HG03575 (cell line): Measurements from ENCODE around the gene APOL3.
"Not testable (repeated sequence)": the region's sequence is repeated elsewhere in the genome, so short reads cannot be mapped to it uniquely, and the experiment has no call there.

Experiments used
- ATAC-seq: cut with Tn5 transposase; IDR thresholded peaks from one replicate; pipeline ENCODE4 v1.9.1; 2021; ENCODE audit not compliant: unreplicated experiment, insufficient number of reproducible peaks, low FRiP score; ENCODE audit errors: extremely low read depth

The APOL3 gene

DNA sequence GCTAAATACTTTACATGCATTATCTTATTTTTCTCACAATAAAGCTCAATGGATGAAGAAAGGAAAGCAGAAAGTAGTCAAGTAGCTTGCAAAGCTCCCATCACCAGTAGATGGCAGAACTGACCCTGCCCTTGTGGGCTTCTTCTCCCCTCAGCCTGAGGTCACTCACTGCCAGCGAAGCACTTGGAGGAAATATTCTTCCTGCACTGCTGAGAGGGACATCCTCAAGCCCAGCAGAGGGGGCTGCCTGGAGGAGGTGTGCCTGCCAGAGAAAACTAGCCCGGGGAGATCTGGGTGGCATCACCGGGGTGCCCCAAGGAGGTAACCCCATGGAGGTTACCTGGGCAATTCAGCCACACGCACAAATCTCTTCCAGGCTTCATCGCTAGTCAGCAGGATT is 34.4 kb upstream of the APOL3 start:
- ATAC-seq = no peak

DNA sequence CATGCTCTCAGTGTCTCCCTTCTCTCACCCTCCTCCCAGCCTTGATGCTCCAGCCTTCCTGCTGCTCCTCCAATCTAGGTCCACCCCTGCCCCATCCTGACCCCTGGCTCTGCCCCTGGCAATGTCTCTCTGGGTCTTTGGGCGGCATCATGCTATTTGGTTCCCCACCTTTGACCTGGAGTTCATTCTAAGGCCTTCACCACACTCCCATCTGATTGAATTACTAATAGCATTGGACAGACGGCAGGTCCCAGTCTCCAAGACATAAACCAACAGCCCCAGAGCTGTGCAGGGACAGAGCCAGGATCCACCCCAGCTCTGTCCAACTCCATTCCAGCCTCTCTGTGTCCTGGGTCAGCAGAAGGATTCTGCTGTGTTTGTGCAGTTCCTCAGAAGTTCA is 33.8 kb upstream of the APOL3 start:
- no peak for ATAC-seq

DNA sequence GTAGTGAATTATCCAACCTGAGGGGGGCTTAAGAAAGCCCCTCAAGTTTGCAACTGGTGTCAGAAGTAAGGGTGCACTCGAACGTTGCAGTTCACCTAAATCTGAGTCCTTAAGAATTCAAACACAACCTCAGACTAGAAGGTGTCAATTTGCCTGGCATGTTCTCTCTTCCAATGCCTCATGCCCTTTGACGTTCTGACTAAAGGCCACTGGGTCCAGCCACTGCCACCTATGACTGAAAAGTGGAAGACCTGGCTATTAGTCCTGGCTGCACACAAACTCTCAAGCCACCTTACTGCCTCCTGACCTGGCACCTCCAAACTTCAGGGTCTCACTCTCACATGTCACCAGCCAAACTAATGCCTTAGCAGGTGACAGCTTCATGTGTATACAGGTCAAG is 33.0 kb upstream of the APOL3 start:
- ATAC-seq = no peak

DNA sequence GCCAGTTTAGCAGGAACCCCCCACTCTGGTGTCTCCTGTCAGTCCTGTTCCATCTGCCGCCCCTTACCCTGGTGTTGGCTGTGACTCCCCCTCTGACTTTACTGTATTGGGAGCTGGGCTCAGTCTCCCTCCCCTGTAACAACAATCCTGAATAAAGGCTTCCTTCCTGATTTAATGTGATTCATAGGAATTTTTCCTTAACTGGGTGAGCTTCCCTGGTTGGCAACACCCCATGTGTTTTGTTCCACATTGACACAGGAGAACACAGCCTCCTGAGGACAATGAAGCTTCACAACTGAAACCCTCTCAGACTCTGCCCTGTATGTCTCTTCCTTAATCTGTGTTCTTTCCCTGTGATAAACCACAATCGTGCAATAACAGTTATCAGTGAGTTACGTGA is 32.6 kb upstream of the APOL3 start:
- no peak for ATAC-seq

DNA sequence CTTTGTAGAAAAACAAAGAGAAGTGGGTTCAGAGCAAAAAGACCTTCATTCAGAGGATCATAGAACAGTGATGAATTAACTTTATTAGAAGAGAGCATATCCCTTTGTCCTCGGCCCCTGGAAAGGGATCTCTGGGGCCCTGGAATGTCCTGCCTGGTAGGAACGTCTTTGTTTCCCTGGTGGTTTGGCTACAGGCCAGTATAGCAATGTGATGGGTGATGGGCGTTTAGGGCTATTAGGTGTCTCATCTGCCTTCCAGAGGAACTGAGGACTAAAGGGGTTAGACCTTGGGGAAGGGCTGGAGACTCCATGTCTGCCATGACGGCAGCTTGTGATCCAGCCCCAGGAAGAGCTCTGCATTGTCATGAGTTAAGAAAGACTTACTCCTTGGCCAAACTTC is 32.0 kb upstream of the APOL3 start:
- ATAC-seq = no peak

DNA sequence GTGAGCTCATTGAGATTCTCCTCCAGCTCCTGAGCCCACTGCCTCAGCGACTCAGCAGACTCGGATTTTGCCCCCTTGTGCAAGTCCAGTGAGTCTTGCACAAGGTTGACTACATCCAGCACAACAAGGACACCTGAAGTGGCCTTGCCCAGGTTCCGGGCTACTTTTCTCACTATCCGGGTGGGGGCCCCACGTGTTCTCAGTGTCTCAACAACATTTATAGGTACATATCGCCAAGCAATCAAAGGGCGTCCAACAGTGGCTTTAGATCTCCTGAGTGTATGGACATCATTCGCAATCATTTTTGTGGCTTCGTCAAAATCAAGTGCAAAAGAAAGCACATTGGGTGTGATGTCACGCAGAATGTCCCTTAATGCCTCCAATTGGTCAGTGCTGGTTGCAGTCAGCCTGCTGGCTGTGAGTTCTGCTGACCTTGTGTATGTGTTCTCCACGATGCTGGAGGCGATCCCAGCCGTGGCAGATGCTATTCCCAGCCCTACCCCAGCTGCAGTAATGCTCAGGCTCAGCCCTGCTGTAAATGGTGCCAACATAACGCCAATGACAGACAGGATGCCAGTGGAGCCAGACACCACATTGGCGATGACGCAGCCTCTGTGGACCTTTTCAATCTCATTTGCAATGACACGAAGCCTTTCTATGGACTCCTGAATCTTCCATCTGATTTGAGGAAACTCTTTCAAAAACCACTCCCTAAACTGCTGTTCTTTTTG is 30.7 kb upstream of the APOL3 start:
- no peak for ATAC-seq

DNA sequence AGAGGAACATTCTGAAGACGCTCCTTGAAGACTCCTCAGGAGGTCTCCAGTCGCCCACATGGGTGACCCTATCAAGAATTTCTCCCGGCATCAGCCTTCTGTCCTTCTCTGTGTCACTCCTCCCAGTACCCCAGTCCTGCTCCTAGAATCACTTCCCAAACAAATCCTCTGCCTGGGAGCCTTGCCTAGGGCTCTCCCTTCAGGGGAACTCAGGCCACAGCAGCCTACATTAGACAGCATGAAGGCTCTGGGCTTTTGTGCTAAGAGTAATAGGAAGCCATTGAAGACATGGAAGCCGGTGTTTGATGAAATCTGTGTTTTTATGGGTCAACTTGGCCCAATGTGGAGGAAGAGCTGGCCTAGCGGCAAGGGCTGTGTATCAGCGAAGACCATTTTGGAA is 27.3 kb upstream of the APOL3 start:
- ATAC-seq = not testable (repeated sequence)

DNA sequence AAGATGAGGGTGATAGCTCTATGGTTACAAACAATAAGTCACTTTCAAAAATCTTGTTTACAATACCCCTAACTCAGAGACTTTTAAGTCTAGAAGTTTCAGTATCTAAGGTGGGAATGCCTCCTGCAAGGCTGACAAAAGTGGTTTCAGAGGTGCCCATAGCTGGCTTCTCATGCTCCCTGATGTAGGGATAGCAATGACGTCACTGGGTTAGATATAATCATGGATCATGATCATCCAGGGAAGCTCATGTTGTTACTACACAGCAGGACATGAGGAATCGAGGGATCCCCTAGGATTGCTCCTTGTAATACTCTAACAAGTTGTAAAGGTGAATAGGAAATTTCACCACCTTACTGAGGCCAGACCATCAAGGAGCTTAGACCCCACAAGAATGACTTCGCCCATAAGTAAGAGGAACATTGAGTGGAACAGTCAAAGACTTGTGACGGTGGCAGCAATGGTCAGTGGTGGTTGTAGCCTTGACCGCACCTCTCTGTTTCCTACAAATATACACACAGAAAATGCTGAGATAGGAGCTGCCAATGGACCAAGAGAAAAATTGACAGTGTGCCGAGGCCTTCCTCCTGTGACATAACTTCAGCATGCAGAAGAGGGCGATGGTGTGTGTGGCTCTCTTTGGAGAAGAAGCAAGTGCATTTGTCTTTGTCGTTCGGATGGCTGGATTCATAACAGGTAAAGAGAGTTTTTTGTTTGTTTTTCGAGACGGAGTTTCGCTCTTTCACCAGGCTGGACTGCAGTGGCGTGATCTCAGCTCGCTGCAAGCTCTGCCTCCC is 25.5 kb upstream of the APOL3 start:
- no peak for ATAC-seq

DNA sequence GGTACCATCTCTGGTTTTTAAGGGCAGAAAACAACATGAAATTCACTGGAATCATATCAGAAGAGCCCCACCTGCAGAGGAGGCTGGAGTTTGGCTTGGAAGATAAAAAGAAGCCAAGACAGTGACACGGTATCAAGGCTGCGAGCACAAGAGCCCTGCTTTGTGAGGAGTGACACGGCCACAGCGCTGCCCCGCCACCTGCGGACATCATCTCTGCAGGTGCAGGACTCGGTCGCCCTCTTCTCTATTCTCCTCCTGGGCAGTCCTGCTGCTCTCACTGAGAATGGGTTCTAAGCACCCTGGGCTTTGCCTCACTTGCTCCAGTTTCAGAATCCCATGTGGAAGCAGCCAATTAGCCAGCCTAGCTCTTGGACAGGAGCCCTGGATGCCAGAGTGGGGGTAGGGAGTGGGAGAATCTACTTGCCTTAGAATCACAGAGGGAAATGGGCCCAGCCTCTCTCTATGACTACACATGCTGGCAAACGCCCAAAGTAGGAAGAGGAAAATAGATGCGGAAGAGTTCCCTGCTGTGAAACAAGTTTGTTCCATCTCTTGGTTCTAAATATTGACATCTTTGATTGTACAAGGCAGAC is 24.0 kb upstream of the APOL3 start:
- ATAC-seq = no peak

DNA sequence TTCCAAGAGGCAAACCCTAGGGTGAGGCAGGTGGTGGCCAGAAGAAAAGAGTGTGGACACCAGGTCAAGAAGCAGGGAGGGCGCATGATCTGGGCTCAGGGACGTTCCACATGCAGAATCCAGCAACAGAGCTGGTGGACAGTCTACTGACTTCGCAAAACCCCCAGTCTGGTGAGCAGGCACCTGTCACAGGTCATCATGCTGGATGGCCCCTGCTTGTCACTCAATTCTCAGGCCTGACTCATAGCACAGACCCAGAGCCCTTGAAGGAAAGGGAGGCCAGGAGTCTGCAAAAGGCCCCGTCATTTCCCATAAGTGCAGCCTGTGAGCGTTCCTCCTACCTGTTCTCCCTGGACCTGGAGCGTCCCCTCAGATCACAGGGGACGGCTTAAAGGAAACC is 22.9 kb upstream of the APOL3 start:
- no peak for ATAC-seq

DNA sequence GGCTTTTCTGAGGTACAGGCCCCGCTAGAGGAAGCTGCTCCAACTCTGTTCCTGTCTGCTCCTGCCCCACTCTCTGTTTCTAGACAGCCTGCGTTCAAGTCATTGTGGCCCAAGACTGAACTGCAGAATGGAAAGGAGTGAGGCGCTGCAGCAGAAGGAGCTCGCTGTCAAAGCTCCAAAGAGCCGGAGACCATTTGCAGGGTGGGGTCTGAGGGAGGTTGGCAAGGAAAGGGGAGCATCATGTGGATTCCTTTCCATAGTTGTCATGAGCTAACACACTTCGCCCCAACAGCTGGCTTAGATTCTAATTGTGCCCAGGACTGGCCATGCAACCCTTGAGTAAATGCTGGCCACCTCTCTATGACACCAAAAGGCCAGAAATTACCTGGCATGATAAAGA is 22.3 kb upstream of the APOL3 start:
- ATAC-seq = no peak

DNA sequence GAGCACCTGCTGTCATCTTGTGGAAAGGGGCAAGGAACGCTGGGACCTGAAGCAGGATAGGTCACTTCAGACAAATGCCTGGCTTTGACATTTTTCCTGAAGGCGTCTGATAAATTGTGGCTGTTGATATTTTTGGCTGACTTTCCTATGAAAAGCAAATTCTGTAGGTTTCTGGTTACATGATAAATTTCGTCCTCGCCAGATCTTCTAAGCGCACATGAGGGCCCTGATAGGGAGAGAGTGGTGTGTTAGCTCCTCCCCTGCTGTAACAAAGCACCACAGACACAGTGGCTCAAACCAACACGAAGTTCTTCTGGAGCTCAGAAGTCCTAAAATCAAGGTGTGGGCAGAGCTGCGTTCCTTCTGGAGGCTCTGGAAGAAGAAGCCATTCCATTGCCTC is 21.5 kb upstream of the APOL3 start:
- no peak for ATAC-seq

DNA sequence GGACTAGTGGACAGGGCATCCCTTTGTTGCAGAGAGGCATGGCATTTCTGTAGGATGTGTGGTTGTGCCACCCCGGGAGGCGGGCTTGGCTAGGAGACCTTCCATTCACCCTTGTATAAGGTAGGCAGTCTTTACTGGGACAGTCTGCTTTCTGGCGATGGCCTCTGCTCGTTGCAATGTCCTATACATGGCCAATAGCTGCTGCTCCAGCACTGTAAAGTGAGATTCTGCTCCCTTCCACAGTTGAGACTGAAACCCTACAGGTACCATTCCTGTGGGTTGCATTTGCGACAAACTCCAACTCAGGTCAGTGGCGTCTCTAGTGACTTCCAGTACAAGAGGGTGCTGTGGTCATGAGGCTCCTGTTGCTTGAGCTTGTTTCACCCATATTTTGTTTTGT is 20.4 kb upstream of the APOL3 start:
- no peak for ATAC-seq

DNA sequence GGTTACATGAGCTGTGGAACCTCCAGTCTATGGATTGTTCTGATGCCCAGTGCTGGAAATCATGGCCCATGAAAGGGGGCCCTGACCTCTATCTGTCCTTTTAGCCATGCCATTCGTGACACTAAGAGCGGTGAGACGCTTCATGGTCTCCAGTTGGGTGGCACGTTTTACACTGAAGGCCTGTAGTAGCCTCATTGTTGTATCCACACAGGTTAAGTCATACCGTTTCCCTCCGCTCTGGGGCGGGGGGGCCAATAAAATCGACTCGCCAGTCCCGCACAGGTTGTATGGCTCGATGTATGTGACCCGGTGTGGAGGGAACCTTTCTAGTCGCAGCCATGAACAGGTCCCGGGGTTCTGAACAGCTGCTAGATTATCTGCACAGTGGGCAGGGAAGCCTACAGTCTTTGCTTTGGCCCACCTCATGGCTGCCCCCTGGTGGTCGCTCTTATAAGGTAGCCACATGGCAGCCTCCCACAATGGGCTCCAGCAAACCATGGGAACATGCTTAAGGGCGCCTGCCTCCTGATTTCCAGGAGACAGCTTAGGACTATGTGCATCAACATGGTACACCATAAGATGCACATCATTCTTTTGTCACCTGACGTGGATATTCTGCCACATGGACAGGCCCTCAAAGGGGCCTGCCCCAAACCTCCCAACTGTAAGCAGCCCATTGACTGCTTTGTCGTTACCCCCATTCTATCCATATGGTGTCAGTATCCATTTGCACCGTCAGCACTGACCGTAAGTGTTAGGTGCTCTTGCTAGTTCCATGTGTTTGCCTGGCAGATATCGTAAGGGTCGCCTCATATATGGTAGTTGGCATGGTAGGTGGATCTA is 19.7 kb upstream of the APOL3 start:
- no peak for ATAC-seq

DNA sequence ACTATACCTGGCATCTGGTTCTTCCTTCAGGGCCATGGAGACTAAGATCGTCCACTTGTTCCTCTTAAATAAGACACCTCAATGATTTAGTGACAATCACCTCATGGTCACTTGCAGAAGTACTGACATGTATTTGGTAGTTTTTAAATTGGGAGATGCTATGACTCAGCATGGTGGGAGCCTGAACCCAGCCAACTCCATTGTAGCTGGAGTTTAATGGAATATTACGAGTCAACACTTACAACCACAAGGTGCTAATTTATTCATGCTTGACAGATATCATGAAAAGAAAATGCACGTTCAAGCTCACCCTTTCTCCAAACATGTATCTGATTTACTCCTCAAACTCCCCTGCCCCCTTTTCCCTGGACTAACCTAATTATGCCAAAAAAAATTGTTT is 16.6 kb upstream of the APOL3 start:
- no peak for ATAC-seq

DNA sequence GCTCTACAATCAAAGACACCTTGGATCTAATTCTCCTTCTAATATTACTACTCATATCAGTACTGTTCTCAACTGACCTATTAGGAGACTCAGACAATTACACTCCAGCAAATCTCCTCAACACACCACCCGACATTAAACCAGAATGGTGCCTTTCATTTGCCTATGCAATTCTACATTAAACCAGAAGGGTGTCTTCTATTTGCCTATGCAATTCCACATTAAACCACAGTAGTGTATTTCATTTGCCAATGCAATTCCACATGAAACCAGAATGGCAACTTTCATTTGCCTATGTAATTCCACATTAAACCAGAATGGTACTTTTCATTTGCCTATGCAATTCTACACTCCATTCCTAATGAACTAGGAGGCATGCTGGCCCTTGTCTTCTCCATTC is 15.3 kb upstream of the APOL3 start:
- ATAC-seq = no peak

DNA sequence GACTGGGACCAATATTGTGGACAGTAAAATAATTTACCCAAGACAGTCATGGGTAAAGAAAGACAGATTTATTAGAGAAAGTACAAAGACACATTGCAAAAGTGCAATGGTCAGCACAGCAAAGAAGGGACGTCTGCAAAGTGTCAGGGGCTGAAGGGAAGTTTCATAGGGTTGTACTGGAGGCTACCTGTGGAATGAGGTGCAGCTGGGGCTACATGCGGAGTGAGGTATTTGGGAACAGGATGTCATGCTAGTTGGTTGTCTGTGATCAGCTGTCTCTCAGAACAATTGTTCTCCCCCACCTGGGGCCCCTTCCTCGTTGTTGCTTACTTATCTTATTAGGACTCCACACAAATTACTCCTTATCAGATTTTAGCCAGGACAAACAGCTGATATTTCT is 11.4 kb upstream of the APOL3 start:
- ATAC-seq = no peak

DNA sequence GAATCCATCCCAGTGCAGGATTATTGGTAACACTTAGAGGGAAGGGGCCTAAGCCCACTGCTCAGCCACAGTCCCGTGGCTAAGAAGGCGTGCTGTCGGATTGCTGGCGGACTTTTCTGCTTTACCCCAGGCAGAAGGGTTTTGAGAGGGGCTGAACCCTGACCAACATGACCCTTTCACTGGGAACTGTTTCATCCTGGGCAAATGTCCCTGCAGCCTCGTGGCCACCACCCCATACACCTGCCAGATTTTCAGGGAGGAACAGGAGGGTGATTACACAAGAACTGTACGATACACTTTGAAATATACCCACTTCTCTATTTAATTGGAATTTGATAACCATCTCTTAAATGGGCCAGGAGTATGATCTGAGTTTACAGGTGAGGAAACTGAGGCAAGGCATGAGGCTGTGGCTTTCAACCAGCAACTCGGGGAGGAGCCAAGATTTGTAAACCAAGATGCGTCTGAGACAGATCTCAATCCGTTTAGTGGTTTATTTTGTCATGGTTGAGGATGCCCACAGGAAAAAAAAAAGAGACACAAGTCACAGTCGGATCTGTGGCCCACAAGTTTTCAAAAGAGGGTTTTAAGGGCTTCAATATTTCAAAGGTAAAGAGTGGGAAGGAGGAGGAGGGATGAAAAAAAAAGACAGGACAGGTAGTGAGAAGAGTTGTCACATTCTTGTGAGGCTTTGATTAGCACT is 6.1 kb upstream of the APOL3 start:
- ATAC-seq = no peak

DNA sequence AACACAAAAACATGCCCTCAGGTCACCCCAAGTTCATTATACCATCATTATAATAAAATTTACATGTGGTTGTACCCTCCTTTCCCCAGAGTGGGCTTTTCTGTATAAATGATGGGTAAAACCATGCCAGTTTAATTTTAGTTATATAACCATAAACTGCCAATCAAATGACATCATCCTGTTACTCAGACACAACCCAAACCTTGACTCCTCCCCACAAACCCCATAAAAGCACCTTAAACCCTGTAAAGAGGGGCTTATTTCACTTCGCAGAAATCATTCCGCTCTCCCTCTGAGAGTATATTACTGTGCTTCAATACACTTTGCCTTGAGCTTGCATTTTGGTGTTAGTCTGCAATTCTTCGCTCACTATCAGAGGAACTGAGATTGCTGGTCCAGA is 5.5 kb upstream of the APOL3 start:
- no peak for ATAC-seq
